ENCODE data around the gene KMT5B.

KMT5B gene

DNA sequence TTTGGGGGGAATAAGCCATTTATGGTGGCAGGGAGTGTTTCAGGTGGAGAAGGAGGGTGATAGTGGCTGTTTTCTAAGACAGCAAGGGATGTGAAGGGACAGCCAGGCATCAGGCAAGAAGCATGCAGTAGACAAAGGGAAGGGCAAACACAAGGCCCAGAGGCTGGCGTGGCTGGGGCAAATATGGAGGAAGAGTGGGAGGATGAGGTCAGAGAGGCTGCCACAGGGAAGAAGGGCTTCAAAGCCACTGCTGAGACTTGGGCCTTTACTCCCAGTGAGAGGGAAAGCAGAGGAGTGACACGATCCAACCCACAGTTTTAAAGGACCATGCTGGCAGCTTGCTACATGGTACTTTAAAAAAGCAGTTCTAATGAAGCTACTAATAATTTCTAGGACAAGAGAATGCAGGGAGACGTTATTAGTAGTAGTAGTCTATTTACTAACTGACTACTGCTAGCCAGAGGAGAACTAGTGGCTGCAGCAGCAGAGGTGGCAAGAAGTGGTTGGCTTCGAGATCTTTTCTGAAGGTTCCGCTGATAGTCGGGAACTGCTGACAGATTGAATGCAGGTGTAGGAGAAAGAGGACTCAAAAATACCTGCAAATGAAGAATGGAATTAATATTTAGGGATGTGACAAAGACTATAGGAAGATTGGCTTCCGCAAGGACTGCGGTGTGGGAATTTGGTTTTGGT, 13.7 kb downstream of the KMT5B start:
- H3K4me3 ChIP-seq (ENCODE audit: low read depth, low read length): no peak overlapping the region
- TF ChIP-seq CTCF (IDR thresholded peaks at IDR 0.05; ENCODE audit: insufficient read depth, low read length, missing control alignments): no peak
- no peak for DNase-seq (ENCODE audit: low read depth, low spot score)
- CTCF ChIA-PET: interaction anchor here (1.2 to 1.4 kb wide), 2 partner anchors 10 to 98 kb away, joined by 4 read pairs; no protein-coding TSS in a partner anchor
- POLR2A ChIA-PET: no interaction called here

DNA sequence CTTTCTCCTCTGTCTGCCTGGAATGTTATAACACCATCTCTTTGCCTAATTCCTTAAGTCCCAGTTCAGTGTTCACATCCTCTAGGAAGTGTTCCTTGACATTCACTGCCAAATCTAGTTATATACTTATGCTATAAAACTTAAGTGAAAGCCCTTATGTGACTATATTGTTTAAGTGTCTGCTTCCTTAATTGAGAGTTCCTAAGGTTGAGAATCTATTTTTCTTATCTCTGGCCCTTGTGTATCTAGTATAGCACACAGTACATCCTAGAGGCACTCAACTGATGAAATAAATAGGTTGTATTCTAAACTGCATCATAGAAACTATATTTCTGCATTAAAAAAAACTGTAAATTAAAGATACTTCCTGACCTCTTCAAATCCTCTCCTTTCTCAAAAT, 16.9 kb downstream of the KMT5B start:
- CTCF ChIA-PET: interaction anchor here (11.4 kb wide), 1 partner anchor 13 kb away, joined by 155 read pairs; no protein-coding TSS in a partner anchor
- POLR2A ChIA-PET: no interaction called here

GRCh38 chr11:68194675-68195294, 18.3 kb downstream of the KMT5B start:
- no peak for DNase-seq (ENCODE audit: low read depth, low spot score)
- CTCF ChIA-PET: interaction anchor here (0.8 to 11.4 kb wide), 4 partner anchors 11 to 63 kb away, joined by 3 to 155 read pairs (median 3); no protein-coding TSS in a partner anchor
- no peak overlapping the region for H3K4me3 ChIP-seq (ENCODE audit: low read depth, low read length)
- POLR2A ChIA-PET: no interaction called here
- no peak for TF ChIP-seq CTCF (IDR thresholded peaks at IDR 0.05; ENCODE audit: insufficient read depth, low read length, missing control alignments)

More for the DNA sequence above, 16.9 kb downstream of the KMT5B start:
- no peak overlapping the region for H3K4me3 ChIP-seq (ENCODE audit: low read depth, low read length)
- no peak for DNase-seq (ENCODE audit: low read depth, low spot score)
- TF ChIP-seq CTCF (IDR thresholded peaks at IDR 0.05; ENCODE audit: insufficient read depth, low read length, missing control alignments): no peak

DNA sequence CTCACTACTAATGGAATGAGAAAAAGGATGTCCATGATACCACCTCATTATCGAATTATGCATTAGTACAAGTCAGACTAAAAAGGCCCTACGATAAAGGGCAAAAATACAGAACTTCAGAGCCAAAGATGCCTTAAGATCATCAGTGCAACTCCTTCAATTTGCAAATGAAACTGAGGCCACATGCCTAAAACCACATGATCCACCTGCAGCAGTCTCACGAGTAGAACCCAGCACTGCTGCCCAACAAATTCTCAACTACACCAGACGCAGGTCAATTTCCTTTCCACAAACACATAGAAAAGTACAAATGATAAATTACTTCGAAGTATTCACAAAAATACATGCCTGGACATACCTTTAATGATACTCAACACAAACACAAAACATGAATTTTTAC, 20.1 kb downstream of the KMT5B start:
- ChIA-PET POLR2A (interaction anchor here (0.7 kb wide), 1 partner anchor 9 kb away, joined by 3 read pairs; no protein-coding TSS in a partner anchor), CTCF (interaction anchor here (1.1 to 11.4 kb wide), 2 partner anchors 11 to 16 kb away, joined by 3 to 155 read pairs; no protein-coding TSS in a partner anchor)
- no peak overlapping the region for H3K4me3 ChIP-seq (ENCODE audit: low read depth, low read length)
- no peak for DNase-seq (ENCODE audit: low read depth, low spot score)
- no peak for TF ChIP-seq CTCF (IDR thresholded peaks at IDR 0.05; ENCODE audit: insufficient read depth, low read length, missing control alignments)

GRCh38 chr11:68191661-68192579, 21.2 kb downstream of the KMT5B start:
- CTCF ChIA-PET: interaction anchor here (0.8 to 11.4 kb wide), 4 partner anchors 10 to 106 kb away, joined by 3 to 155 read pairs (median 3); no protein-coding TSS in a partner anchor
- H3K4me3 ChIP-seq (ENCODE audit: low read depth, low read length): no peak overlapping the region
- DNase-seq (ENCODE audit: low read depth, low spot score): no peak
- no peak for TF ChIP-seq CTCF (IDR thresholded peaks at IDR 0.05; ENCODE audit: insufficient read depth, low read length, missing control alignments)
- POLR2A ChIA-PET: no interaction called here
